Colon (tissue), 2 donors: Measurements from ENCODE around the gene DAB1.

Source experiments
- FAIRE-seq: peaks from 2 replicates; lab custom pipeline; 2012; peaks lifted over from hg19 to GRCh38; lab: Jason Lieb, UNC
- donor health status: control.
- donor health status: control.

DAB1 gene

GRCh38 chr1:57411262-57411661 is 12.6 kb downstream of the DAB1 start:
- FAIRE-seq = no peak

- FAIRE-seq = no peak
Observed at GRCh38 chr1:57410508-57410907, 13.4 kb downstream of the DAB1 start.

- no peak for FAIRE-seq
Observed at GRCh38 chr1:57407928-57408327, 15.9 kb downstream of the DAB1 start.

- no peak for FAIRE-seq
Observed at GRCh38 chr1:57406428-57406970, 17.4 kb downstream of the DAB1 start.

- FAIRE-seq = no peak
Observed at GRCh38 chr1:57404884-57405283, 19.0 kb downstream of the DAB1 start.

- FAIRE-seq = no peak
Observed at GRCh38 chr1:57403201-57403600, 20.7 kb downstream of the DAB1 start.

GRCh38 chr1:57401671-57402070 is 22.2 kb downstream of the DAB1 start:
- FAIRE-seq = no peak

- no peak for FAIRE-seq
Observed at GRCh38 chr1:57400048-57400447, 23.8 kb downstream of the DAB1 start.

- no peak for FAIRE-seq
Observed at GRCh38 chr1:57393058-57393584, 30.7 kb downstream of the DAB1 start.

- FAIRE-seq = no peak
Observed at GRCh38 chr1:57385336-57385735, 38.5 kb downstream of the DAB1 start.

GRCh38 chr1:57384901-57385300 is 39.0 kb downstream of the DAB1 start:
- no peak for FAIRE-seq

GRCh38 chr1:57384284-57384683 is 39.6 kb downstream of the DAB1 start:
- no peak for FAIRE-seq

- no peak for FAIRE-seq
Observed at GRCh38 chr1:57381871-57382270, 42.0 kb downstream of the DAB1 start.

- FAIRE-seq = no peak
Observed at GRCh38 chr1:57381426-57381825, 42.4 kb downstream of the DAB1 start.

- FAIRE-seq = no peak
Observed at GRCh38 chr1:57380923-57381322, 42.9 kb downstream of the DAB1 start.

- no peak for FAIRE-seq
Observed at GRCh38 chr1:57378534-57378933, 45.3 kb downstream of the DAB1 start.

- no peak for FAIRE-seq
Observed at GRCh38 chr1:57377339-57378139, 46.3 kb downstream of the DAB1 start.

GRCh38 chr1:57376041-57376440 is 47.8 kb downstream of the DAB1 start:
- no peak for FAIRE-seq

- no peak for FAIRE-seq
Observed at GRCh38 chr1:57369889-57370288, 54.0 kb downstream of the DAB1 start.

- FAIRE-seq = no peak
Observed at GRCh38 chr1:57367945-57368344, 55.9 kb downstream of the DAB1 start.

- no peak for FAIRE-seq
Observed at GRCh38 chr1:57363643-57364042, 60.2 kb downstream of the DAB1 start.

GRCh38 chr1:57363165-57363564 is 60.7 kb downstream of the DAB1 start:
- no peak for FAIRE-seq

- FAIRE-seq = no peak
Observed at GRCh38 chr1:57362480-57362879, 61.4 kb downstream of the DAB1 start.

GRCh38 chr1:57361516-57361915 is 62.3 kb downstream of the DAB1 start:
- no peak for FAIRE-seq
